Ishikawa (cell line): ENCODE measurements around the gene PRDM11.

ENCODE experiments used
- CREB1 ChIP-seq: IDR thresholded peaks from 2 replicates; pipeline ENCODE4 v1.6.1; 2012; ENCODE audit warnings: low read depth
- EP300 ChIP-seq: IDR thresholded peaks from 2 replicates; pipeline ENCODE4 v1.6.1; 2012; ENCODE audit warnings: borderline replicate concordance
- FOXM1 ChIP-seq: IDR thresholded peaks from 2 replicates; pipeline ENCODE4 v1.6.1; 2012; ENCODE audit warnings: low read depth, borderline replicate concordance
- NFIC ChIP-seq: IDR thresholded peaks from 2 replicates; pipeline ENCODE4 v1.6.1; 2012
- RAD21 ChIP-seq: IDR thresholded peaks from 2 replicates; pipeline ENCODE4 v1.6.1; 2012; ENCODE audit warnings: low read depth
- REST ChIP-seq: IDR thresholded peaks from 2 replicates; pipeline ENCODE4 v1.6.1; 2012; ENCODE audit warnings: low read depth, mild to moderate bottlenecking
- TAF1 ChIP-seq: IDR thresholded peaks from 2 replicates; pipeline ENCODE4 v1.6.1; 2012; ENCODE audit warnings: low read depth, mild to moderate bottlenecking
- TF ChIP-seq, protein P1 (sequence below): IDR thresholded peaks from 2 replicates; pipeline ENCODE4 v1.6.1; 2012

GRCh38 chr11:45167283-45167682, 20.8 kb downstream of the PRDM11 start:
- TF ChIP-seq CREB1 (no peak), NFIC (no peak), EP300 (no peak), RAD21 (no peak), TAF1 (no peak), REST (no peak), FOXM1 (no peak)
- TF ChIP-seq, protein P1, sequence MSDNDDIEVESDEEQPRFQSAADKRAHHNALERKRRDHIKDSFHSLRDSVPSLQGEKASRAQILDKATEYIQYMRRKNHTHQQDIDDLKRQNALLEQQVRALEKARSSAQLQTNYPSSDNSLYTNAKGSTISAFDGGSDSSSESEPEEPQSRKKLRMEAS = no peak
